Heart left ventricle (tissue), 13 donors: ENCODE measurements around the gene WDR86.

Experiments
- POLR2A ChIP-seq, 2 donors: fragments of 450-650 bp; IDR thresholded peaks; one replicate each; pipeline ENCODE4 v1.6.1; 2017; ENCODE audit warnings: antibody characterized with exemption in 2 of 2, mild to moderate bottlenecking in 2 of 2, moderate library complexity in 2 of 2
- TF ChIP-seq, protein P1 (sequence below), 12 donors: fragments of 200-600 bp; sonication (generic) in 4 of 12; IDR thresholded peaks; one replicate each; pipeline versions ENCODE4 v1.5.0 to v1.8.0; 2018 to 2022; ENCODE audit warnings: antibody characterized with exemption in 12 of 12, mild to moderate bottlenecking in 5 of 12
- donor health status: ischemic (EF 13 %, LVEDD 7.1; RV severe dilation, severe dysfunction).
- donor health status: DM: no; HTN: yes; CAD: no.
- donor health status: DM: no; HTN: no; CAD: no.
- donor health status: ischemic (EF 25% LVEDD 6.9; RV normal size, moderate dysfunction).
- donor health status: ischemic (EF 25% LVEDD 5.7; RV mildly dilated, moderate dysfunction).
- donor health status: ischemic (EF 35%, LVEDD 5.7; RV mildly dilated, moderate dysfunction).
- donor health status: nonischemic (EF 11% LVEDD 7.7; RV severe dilation, severe dysfunction).
- donor health status: DM: yes; HTN: yes; CAD: no.
- donor health status: PGD.
- donor health status: ischemic (EF 29% LVEDD 5.4; RV normal size, mild dysfunction).
- donor health status: nonischemic (EF 23%, LVEDD 6.1; RV moderate dilation, normal function).

- TF ChIP-seq, protein P1, sequence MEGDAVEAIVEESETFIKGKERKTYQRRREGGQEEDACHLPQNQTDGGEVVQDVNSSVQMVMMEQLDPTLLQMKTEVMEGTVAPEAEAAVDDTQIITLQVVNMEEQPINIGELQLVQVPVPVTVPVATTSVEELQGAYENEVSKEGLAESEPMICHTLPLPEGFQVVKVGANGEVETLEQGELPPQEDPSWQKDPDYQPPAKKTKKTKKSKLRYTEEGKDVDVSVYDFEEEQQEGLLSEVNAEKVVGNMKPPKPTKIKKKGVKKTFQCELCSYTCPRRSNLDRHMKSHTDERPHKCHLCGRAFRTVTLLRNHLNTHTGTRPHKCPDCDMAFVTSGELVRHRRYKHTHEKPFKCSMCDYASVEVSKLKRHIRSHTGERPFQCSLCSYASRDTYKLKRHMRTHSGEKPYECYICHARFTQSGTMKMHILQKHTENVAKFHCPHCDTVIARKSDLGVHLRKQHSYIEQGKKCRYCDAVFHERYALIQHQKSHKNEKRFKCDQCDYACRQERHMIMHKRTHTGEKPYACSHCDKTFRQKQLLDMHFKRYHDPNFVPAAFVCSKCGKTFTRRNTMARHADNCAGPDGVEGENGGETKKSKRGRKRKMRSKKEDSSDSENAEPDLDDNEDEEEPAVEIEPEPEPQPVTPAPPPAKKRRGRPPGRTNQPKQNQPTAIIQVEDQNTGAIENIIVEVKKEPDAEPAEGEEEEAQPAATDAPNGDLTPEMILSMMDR (IDR thresholded peaks at IDR 0.05) = no peak
- TF ChIP-seq POLR2A (IDR thresholded peaks at IDR 0.05) = no peak
These were observed 26.8 kb upstream of the WDR86 start for GRCh38 chr7:151436446-151437158.
